GM18868 (cell line): ENCODE data around the gene BRF1.

Experiments used
- ATAC-seq: cut with Tn5 transposase; IDR thresholded peaks from one replicate; pipeline ENCODE4 v1.9.1; 2021; ENCODE audit warnings: mild to moderate bottlenecking, moderate library complexity; ENCODE audit not compliant: unreplicated experiment

BRF1 gene

DNA sequence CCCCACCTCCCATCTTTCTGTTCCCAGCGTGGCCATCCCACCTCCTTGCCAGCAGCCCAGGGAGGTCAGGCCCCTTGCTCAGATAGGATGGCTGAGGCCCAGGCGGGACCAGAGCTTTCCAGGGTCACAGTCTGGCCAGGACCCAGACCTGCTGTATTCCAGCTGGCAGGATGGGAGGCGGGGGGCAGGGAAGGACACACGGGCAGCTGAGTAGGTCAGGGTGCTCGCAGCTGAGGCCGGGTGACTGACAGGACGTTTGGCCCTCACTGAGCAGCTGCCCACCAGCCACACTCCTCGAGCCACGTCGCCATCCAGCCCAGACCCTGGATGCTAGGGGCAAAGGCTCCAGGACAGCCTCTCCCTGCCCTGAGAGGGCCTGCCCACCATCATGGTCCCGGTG lies 123.7 kb downstream of the BRF1 start:
- ATAC-seq = no peak

DNA sequence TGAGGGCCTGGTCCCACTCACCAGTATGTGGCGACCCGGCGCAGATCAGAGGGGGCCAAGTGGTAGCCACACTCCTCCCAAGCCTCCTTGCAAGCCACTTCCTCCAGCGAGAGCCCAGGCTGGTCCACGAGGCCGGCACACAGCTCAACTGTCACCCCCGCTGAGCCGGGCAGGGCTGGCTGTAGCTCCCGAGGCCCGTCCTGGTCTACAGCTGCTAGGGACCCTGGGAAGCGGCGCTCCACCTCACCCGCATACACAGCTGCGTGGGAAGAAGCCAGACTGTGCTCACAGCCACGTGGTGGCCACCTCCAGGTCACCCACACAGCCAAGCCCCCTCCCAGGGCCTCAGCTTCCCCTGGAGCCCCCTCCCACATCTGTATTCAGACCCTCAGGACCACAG lies 124.3 kb downstream of the BRF1 start:
- ATAC-seq = no peak

DNA sequence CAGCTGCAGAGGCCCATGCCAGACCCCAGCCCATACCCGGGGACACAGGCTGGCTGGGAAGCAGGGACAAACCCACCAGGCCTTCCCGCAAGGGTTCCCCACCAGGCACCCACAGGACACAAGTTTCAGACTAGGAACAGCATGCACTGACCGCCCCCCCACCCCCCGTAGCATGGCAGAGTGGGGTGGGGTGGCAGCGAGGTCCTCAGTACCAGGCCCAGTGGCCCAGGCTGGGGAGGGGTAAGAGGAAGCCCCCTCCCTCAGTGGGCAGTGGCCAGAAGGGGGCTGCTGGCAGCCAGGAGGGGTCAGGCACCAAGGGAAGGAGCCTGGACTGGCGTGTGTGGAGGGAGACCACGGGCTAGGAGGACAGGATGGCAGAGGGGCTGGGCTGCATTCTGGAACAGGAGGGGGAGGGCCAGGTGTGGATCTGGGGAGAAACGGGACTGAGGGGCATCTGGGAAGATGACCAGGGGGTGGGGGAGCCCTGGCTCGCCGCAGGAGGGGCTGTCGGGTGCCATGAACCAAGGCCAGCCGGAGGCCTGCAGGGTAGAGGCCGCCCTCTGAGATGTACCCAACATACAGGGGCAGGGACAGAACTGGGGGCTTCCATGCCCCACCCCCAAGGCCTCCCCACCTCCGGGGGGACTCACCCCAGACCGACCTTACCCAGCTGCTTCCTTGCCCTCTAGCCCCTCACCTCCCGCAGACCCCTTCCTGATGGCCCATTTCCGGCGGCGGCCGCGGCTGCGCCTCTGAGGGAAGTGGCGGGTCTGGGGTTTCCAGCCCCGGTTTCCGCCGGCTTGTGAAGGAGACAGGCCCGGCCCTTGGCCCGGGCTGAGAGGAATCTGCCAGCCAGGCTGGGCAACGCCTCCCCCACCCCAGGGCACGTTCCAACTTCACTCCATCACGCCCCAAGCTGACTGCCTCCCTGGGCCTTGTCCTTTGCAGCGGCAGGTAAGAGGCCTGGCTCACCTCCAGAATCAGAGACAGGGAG lies 126.6 kb downstream of the BRF1 start:
- ATAC-seq = no peak

DNA sequence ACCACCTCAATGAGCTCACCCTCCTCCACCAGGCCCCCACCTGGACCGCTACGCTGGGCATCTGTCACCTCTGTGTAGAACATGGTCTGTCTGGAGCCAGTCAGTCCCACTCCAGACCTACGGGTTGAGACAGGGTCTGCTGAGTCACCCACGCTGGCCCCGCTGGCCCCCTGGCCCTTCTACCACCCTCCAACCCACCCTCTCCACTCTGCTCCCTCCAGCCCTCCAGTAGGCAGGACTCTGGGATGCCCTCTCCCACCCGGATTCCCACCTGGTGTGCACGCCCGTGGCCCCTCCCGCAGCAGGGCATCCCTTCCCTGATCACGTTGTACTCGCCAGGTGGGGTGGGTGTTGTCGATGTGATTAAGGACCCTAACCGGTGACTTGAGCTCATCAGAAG lies 127.7 kb downstream of the BRF1 start:
- ATAC-seq = no peak

DNA sequence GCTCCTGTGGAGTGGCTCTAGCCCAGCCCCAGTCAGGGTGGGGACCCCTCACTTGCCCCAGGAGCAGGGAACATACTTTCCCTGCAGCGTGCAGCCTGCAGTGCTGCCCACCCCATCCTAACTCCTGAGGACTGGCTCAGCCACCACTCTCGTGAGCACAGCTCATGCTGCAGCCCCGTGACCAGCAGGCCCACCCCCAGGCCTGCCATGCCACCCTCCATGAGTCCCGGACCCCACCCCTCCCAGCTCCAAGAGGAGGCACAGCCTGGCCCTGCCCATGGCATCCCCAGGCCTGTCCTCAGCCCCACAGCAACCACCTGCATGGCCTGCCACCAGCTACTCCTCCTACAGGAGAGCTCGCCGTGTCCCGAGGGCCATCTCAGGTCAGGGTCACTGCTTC lies 128.3 kb downstream of the BRF1 start:
- ATAC-seq = no peak

DNA sequence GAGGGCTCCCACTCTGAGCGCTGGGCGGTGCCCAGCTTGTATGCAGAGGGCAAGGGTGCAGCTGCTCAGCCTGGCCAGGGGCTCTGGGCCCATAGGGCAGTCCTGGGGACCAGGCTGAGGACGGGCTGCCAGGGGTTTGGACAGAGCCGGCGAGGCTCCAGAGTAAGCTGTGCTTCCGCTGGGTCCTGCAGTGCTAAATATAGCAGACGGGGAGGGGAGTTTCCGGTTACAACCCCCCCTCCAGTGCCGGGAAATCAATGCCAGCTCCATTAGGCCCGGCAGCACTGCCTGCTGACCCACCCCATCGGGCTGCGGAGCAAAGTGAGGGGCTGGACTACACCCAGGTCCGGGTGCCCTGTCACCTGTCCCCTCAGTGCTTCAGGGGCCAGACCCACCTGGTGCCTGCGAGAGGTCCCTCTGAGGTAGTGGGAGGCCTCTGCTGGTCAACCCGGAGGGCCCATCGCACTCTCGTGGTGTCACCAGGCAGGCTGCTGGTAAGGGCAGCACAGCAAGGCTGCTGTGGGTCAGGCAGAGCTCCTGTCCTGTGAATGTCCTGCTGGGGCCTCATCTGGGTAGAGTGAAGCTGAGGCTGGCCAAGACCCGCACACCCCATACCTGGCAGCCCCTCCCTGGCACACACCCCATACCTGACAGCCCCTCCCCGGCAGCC lies 129.7 kb downstream of the BRF1 start:
- ATAC-seq = no peak

DNA sequence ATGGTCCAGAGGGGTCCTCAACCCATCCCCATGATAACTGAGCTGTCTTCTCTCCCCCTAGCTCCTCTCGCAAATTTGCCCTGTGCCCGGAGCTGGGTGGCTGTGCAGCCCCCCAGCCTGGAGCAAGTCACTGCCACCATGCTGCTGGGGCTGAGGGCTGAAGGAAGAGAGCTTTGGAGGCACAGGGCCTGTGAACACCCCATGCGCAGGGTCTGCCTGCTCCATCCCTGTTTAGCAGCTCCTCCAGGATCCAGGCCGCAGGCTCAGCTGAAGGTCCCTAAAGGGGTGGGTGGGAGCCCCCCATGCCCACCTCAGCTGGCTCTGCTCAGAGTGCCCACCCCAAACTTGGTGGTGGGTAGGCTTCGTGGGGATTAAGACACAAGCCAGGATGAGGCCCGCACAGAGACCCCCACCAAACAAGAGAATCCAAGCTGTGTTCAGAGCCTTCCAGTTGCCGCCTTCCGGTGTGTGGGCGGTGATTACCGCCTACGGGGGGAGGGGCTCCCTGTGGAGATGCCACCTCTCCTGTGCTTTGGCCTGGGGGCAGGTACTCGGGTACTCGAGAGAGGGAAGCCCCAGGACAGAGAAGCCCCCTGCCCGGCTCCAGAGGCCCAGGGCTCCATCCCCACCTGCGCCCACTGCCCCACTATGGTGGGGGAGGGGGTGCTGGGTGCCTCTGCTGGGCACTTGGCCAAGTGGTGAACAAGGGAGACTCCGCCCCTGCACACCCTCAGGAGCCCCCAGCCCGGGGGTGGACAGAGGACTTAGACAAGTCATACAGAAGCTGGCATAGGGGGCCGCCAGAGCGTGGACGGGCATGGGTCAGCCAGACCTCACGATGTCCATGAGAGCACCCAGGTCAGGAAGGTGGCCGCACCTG lies 130.8 kb downstream of the BRF1 start:
- no peak for ATAC-seq

DNA sequence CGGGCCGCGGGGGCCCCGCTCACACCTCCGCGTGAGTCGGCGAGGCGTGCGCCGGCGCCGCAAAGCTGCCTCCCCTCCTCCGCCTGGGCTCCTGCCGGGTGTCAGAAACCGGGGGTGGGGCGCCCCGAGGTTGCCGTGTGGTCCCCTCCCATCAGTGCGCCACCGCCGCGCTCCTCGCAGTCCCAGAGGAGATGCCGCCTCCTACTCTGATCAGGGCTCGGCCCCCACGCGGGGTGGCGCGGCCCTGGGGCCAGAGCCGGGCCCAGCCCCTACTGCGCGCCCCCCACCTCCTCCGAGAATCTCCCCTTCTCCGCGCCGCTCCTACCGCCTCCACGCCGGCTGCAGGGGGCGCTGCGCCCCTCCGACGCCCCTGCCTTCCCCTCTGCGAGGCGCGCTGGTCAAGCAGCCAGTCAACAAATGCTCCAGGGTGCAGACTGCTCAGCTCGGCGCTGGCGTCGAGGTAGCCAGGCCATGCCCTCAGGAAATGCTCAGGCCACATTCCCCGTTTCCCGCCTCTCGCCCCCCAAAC lies 131.8 kb downstream of the BRF1 start:
- no peak for ATAC-seq

DNA sequence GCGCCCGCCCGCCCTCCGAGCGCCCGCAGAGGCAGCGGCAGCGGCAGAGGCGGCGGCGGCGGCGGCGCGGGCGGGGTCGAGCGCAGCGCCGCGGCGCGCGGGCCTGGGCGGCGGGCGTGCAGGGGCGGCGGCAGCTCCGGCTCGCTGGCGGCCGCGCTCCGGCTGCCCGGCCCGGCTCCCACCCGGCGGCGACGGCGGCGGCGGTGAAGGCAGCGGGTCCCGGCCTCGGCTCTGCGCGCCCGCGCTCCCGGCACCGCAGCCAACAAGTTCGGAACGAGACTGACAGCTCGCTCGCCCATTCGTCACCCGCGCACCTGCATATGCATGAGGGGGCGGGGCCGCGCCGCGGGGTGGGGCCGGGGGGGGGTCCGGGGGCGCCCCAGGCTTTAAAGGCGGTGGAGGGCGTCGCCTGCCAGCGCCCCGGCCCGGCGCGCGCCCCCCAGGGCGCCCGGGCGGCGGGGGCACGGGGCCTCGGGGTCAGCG lies 132.3 kb downstream of the BRF1 start, which contains the start of gene JAG2:
Gene JAG2, minus strand, starts transcription at position 281 of the 483 bp plus-strand sequence. CDS start 356 bp downstream, outside the sequence.
- no peak for ATAC-seq

DNA sequence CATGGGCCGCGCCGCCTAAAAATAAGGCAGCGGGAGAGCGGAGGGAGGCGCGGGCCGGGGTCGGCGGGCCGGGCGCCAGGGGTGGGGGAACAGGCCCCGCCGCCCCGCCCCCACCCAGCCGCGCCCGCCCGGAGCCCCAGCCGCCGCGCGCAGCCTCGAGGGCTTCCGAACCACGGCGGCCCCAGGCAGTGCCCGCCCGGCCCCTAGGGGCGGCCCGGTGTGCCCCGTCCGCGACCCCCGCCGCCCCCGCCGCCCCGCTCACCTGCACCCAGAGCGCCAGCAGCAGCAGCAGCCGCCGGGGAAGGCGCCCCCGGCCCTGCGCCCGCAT lies 132.7 kb downstream of the BRF1 start:
- no peak for ATAC-seq

DNA sequence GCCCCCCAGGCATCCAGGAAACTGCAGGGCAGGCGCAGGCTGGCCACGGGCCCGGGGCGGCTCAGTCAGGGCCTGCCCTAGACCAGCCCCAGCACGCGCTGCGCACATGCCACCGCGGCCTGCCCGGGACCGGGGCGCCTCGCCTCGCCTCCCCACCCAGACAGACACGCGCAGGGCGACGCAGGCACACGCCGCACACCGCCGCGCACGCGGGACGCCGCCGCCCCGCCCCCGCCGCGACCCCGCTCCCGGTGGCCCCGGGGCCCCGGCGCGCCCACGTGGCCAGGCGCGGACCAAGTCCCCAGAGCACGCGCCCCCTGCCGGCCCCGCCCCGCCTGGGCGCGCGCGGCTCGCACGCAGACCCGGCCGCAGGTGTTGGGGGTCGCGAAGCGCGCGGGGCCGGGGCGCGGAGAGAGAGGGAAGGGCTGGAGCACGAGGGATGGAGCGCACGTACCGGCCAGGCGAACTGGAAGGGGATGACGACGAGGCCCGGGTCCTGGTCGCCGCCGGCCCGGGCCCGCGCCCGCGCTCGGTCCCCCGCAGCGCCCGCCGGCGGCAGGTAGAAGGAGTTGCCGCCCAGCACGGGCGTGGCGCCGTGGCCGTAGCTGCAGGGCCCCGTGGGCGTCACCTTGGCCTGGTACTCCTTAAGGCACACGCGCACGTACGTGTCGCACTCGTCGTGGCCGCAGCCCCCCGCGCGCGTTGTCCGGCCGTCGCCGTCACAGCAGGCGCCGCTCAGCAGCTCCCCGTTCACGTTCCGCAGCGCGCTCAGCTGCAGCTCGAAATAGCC lies 133.3 kb downstream of the BRF1 start:
- no peak for ATAC-seq

DNA sequence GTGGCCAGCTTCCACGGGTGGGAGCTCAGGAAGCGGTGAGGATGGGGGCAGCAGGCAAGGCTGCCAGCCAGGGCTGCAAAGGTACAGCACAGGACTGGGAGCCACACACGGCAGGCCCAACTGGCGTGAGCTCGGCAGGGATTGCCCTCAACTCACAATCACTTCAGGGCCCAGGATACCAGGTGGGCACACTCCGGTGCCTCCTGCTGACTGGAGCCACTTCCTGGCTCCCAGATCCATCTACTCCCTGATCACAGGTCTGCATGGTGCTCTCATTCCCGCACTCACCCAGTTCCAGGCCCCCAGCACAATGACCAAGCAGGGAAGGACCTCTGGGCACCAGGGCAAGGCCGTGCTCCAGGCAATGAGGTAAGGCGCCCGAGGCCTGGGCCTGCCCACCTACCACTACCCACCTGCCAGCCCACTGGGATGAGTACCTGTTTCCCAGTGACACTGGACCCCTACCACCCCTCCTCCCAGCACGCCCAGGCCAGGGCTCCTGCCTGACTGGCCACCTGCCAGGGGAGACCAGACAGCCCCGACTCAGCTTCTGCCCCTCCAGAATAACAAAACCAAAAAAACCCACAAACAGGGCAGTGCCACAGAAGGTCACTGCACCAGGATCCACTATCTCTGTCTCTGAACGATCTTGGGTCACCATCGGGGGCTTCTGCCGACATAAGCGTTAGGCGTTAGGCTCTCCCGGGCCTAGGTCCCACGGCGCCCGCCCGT lies 134.1 kb downstream of the BRF1 start:
- no peak for ATAC-seq

DNA sequence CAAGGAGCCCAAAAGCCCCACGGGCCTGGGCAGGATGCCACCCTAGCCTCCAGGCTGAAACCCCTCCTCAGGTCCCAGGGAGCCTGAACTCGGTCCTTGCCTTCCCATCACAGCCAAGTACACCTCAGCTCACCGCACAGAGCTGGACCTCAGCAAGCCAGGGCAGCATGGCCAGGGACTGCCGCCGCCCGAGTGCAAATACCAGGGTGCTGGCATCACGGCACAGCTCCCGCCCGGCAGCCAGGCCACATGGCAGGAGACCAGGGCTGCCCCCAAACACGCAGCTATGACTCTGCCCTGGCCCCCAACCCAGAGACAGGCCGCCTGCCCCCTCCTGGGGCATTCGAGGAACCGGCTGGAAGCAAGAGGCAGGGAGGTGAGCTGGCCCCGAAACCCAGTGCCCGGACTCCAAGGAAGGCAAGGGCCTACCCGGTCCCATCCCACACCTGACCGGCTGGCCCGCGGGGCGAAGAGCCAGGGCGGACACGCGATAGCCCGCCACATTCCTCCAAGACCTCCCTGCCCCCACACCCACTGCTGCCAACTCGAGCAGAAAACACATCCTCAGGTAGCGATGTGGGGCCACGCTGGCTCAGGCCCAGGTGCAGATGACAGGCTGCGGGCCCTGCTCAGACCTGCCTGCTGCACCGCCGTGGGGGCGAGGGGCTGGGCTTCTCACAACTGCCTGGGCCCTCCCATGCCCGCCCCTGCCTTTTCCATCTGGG lies 134.9 kb downstream of the BRF1 start:
- ATAC-seq = no peak

DNA sequence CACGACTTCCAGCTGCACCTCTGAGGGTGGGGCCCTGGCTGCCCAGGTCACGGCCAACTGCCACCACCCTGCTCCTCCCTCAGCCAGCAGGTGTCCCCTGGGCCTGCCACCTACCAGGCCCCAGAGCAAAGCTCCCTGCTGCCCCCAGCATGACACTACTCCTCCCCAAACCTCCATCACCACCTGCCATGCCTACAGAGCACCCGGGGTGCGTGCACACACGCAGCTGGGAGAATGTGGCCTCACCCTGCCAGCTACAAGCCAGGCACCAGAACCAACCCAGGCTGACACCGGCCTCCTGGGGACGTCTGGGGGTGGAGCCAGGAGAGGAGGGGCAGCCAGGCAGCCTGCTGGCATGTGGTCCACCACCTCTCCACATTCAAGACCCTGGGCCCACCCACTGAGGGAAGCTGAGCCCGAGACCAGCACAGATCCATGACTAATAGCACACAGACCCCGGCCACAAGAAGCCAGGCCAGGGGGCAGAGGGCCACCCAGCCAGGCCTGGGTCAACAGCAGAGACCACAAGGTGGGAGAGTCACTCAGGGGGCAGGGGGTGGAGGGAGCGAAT lies 135.6 kb downstream of the BRF1 start:
- no peak for ATAC-seq

DNA sequence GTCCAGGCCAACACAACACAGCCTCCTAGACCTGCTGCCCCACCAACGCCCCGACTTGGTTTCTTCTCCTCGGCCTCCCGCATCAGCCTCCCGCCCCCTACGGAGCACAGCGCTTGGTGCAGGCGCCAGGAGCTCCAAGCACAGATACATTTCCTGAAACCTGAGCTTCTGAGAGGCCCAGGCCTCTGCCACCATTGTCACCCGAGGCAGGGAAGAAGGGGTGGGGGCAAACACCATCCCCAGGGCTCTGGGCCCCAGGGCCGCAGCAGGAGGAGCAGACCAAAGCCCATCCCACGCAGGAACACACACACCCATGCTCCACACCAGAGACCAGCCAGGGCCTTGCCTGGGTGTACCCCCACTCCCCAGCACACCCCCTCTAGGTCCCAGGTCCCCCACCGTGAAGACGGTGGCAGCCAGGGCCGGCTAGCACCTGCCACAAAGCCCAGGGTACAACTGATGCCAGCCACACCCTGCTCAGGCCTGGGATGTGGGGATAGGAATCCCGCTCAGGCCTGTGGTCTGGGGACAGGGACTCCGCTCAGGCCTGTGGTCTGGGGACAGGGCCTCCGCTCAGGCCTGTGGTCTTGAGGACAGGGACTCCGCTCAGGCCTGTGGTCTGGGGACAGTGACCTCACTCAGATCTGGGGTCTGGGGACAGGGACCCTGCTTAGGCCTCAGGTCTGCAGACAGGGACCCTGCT lies 137.6 kb downstream of the BRF1 start:
- no peak for ATAC-seq

DNA sequence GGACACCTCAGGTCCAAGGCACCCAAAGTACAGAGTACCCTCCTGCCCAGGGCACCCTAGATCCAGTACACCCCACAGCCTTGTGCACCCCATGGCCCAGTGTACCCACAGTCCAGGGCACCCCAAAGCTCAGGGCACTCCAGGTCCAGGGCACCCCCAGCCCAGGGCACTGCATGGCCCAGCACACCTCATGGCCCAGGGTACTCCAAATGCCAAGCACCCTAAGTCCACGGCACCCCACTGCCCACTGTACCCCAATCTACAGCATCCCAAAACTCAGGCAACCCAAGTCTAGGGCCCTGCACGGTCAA lies 138.2 kb downstream of the BRF1 start:
- no peak for ATAC-seq

DNA sequence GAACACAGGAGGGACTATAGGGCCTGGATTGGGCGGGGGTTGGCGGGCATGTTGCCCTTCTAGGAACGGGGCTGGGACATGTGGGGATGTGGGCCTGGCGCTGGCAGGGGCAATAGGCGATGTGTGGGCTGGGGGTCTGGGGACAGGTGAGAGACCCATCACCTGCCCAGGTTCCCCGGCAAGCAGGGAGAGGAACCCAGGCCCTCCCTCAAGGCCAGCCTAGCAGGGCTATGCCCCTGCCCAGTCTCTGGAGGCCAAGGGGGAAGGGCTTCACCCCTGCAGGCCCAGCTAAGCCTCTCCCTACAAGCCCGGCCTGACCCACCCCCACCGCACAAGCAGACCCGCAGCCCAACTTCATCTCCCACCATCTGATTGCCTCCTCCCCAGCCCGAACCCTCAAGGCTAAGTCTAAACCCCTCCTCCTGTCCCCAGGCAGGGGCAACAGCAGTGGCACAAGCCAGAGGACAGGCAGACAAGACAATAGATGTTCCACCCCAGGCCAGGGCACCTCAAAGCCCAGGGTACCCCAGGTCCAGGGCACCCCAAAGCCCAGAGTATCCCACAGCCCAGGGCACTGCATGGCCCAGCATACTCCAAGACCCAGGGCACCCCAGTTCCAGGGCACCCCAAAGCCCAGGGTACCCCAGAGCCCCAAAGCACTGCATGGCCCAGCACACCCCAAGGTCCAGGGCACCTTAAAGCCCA lies 138.7 kb downstream of the BRF1 start:
- no peak for ATAC-seq
